Central memory CD4-positive, alpha-beta T cell (primary cell): ENCODE data around the gene P2RX1.

Experiments
- DNase-seq: peaks from one replicate; pipeline ENCODE4 v3.0.0; 2022

P2RX1 gene

DNA sequence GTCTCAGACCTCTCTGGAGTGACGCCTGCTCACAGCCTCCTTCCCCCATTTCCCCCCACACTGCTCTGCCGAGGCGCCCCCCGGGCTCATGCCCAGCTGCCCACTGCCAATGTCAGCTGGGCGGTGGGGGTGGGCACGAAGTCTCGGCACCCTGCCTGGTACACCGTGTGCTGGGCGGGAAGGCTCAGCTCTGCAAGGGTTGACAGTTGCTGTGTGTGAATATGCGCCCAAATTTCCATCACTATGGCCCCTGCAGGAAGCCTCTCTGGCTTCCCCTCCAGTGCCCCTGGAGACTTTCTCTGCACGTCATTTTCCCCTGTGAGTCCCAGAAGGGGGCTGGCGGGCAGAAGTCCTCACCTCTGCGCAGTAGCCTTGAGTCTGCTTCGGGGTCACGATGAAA is 11.8 kb downstream of the P2RX1 start:
- DNase-seq: no peak

DNA sequence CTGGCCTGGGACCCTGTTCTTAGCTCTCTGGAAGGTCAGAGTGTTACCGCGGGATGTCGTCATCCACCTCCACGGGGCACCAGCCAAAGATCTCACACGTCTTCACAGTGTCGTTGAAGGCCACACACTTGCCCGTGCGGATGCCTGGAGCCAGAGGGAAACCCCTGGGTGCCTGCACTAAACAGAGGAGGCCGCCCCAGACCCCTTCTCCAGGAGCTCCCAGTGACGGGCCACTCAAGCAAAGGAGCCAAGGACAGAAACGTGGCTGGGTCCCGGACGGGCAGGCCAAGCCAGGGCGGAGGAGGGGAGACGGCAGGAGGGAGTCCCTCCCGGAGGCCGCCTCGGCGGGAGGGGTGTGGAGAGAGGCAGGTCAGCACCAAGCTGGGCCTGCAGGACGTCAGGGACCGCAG is 12.4 kb downstream of the P2RX1 start:
- no peak for DNase-seq

DNA sequence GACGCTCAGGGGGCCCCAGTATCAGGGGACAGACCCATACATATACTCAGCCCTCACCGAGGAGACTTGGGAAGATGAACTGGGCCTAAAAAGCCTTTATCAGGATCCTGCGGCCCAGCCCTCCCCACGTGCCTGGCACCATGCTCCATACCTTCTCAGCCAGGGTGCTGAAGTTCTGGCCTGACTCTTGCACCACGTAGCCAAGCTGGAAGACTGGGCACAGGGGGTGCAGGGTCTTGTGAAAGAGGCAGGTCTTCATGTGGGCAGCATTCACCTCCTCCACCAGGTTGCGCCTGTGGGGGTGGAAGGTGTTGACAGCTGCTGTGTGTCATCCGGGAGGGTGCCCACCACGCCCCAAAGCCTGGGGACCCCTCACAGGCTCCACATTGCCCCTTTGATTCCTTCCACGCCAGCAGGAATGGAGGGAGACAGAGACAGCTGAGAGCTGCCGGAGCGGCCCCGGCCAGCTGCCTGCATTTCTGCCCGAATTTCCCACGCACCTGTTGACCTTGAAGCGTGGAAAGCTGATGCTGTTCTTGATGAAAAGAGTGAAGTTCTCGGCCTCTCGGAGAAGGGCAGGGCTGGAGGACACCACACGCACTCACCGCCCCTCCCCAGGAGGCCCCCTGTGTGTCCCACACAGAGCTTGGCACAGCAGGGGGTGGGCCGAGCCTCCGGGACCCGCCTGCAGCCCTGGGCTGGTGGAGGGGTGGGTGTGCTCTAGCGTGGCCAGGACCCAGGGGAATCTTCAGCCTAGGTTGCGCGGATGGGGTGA is 13.0 kb downstream of the P2RX1 start:
- no peak for DNase-seq

DNA sequence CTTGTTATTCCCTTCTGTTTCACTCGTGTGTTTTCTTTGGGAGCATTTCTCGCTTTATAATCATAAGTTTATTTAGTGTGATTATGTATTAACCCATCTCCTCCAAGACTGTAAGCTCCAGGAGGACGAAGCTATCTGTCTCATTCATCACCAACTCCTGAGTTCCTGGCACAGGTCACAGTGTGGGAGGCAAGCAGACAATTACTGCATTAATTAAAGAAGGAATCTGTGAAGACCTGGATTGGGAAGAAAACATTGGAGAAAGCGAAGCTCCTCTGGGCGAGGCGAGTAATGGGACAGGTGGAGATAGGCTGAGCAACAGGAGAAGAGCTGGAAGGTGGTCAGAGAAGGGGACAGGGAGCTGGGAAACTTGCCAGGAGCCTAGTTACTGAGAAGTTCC is 15.6 kb downstream of the P2RX1 start:
- no peak for DNase-seq

DNA sequence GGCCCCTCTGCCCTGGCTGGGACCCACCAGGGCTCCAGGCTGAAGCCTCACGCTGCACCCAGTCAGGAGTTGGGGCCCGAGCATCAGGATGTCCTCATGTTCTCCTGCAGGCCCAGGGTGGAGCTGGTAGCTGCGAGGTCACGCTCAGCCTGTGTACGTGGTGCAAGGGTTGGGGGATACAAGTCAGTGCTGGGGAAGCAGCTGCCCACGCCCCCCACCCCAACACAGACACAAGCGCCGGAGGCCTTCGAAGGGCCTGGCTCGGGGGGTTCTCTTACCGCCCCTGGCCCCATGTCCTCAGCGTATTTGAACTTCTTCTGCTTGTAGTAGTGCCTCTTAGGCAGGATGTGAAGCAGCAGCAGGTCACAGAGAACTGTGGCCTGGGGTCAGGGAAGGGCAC is 18.5 kb downstream of the P2RX1 start:
- DNase-seq: no peak

DNA sequence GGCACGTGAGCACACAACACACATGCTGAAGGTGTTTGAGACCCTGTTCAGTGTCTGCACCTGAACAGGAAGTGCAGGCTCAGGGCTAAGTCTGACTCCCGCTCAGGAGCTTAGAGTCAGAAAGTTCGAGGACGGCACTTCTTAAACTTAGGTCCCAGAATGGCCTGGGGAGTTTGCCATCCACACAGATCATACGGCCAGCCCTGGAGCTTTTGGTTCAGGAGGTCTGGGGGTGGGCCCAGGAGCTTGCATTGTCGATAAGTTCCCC is 19.4 kb downstream of the P2RX1 start:
- DNase-seq: no peak

DNA sequence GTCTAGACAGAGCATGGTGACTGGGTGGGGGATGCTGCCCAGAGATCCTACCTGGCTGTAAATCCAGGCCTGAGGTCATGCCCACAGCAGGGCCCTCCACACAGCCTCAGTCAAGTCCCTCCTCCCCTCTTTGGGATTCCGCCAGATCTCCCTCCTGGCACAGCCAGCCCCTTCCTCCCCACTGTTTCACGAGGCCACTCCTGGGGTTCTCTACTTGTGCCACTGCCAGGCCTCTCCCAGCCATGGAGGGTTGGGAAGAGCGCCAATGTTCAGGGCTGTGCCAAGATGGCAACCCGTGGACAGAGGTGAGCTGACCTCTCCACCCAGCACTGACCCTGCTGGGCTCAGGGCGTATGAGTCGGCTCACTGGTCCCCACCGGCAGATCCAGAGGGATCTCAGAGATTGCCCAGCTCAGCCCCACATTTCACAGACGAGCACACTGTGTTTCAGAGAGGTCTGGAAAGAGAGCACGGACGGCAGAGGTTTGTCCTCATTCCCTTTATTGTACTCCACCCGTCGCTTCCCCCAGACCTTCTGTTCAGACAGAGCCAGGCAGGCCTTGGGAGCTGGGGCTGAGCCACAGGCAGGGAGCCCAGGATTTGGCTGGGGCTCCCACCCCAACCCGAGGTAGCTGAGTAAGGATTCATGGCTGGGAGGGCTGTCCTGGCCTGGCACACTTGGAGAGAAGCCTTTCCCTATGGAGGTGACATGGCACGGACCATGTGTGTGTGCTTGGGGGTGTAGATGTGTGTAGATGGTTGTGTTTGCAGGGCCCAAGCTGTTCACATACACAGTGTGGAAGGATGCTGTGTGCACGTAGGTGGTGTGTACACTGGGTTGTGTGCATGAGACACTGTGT is 19.9 kb downstream of the P2RX1 start:
- DNase-seq: no peak

DNA sequence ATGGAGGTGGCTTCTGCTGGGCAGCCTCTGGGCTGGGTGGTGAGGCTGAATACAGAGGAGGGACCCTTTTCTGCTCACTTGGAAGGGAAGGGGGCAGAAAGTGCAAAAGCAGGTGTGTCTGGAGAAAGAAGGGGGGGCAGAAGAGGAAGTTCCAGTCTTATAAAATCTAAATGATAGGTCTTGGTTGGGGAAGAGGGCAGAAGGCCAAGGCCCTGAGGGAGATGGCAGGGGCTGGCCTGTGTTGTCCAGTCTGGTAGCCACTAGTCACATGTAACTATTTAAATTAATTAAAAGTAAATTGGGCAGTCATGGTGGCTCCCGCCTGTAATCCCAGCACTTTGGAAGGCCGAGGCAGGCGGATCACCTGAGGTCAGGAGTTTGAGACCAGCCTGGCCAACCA is 20.9 kb downstream of the P2RX1 start:
- no peak for DNase-seq

DNA sequence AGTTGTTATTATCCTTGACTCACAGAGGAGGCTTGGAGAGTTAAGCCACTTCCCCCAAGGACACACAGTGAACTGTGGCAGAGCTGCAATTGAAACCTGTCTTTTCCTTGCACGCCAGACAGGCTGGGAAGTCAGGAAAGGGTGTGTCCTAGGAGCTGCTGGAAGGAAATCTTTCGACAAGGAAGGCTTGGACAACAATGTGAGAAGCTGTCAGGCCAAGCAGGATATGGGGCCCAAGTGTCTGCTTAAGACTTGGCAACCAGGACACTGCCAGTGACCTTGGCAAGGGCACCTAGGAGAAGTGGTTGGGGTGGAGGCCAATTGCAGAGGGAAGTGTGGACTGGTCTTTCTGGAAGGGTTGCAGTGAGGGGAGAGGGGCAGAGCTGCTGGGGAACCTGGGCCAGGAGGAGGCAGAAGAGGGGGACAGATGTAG is 21.3 kb downstream of the P2RX1 start:
- DNase-seq: no peak

DNA sequence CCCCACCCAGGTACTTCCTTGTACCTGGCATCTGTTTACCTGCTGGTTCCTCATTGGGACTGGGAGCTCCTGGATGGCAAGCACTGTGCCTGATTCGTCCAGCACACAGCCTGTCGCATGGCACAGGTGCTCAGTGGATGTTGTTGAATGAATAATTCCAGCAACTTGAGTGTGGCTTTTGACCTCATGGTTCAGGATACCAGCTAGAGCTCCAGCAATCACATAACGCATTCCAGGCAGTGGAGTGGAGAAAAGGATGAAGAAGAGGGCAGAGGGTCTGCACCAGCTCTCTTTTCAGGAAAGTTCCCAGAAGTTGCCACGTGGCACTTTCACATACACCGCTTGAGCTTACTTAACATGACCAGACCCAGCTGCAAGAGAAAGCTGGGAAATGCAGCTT is 22.1 kb downstream of the P2RX1 start:
- no peak for DNase-seq

DNA sequence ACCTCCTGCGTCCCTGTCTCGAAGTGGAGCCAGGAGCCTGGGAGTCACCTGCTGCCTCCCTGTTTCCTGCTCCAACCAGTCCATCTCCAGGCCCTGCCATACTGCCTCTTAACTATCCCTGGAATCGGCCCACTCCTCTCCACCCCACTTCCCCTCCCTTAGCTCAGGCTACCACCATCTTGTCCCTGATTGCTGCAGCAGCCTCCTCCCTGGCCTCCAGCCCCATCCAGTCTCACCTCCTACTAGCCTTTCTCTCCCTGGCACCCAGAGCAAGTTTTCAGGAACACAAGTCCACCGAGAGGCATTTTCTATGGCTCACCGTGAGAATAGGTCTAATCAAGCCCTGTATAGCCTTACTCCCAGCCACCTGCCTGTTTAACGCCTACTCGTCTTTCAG is 22.5 kb downstream of the P2RX1 start:
- DNase-seq: no peak

DNA sequence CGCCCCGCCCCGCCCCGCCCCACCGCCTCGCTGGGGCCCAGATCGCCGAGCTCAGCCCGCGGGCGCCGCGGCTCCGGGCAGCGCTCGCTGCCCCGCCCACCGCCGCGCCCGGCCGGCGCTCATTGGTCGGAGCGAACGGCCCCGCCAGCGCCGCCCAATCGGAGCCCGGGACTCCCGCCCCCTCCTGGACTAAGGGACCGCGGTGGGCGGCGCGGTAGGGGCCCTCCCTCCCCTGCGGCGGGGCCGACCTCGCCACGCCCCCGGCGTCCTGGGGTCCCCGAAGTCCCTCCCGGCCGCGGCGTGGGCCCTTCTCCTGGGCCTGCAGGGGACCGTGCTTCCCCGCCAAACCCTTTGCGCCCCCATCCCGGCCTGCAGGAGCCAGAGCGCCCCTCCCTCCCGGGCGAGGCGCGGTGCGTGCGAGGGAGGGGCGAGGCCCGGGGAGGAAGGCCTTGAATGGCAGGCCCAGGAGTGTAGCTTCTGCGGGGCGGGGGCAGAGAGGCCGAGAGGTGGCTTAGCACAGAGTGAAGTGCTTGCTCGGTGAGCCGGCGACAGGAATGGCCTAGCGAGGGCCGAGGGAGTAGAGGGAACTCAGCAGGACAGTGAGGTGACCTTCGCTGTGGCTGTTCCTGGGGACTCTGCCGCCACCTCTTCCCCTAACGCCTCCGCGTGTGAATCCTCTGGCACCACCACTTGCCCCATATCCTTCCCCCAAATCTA is 23.1 kb downstream of the P2RX1 start, which contains the start of gene CAMKK1:
TSS of gene CAMKK1 (minus strand) at position 51 of the 717 bp plus-strand sequence. CDS start 7,366 bp downstream, outside the sequence.
- peak; percentile 81 for DNase-seq

DNA sequence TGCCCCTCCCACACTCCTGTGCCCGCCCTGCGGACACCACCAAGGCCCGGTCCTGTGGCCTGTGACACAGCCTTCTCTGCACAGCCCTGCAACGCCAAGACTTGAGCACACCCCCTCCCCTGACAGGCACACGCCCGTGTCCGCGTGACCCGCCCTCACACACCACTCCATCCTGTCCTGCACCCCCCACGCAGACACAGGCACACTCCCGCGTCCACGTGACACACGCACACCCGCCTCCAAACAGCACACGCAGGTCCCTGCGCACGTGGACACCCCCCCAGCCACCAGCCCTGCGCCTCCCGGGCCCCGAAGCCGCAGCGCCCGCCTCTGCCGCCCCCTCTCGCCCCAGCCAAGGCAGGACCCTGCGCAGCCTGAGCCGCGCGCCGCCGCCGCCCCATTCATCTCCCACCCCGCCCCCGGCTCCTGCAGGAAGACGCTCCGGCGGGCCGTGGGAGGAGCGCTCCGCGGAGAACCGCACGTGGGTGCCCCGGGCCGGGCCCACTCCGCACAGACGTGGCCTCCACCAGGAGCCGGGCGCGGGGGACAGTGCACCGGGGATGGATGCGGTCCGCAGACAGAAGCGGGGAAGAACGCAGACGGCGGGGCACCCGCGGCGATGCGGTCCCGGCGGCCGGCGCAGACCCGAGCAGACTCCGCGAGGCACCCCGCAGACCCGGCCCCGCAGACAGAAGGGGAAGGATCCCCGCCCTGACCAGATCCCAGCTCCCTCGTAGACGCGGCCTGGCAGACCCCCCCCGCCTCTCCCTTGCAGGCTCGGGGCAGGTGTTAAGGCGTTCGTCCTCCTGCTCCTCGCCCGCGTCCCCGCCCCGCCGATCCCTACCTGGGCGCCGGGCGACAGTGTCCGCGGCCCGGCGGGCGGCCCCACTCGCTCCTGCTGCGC is 23.9 kb downstream of the P2RX1 start:
- peak; percentile 84 for DNase-seq

DNA sequence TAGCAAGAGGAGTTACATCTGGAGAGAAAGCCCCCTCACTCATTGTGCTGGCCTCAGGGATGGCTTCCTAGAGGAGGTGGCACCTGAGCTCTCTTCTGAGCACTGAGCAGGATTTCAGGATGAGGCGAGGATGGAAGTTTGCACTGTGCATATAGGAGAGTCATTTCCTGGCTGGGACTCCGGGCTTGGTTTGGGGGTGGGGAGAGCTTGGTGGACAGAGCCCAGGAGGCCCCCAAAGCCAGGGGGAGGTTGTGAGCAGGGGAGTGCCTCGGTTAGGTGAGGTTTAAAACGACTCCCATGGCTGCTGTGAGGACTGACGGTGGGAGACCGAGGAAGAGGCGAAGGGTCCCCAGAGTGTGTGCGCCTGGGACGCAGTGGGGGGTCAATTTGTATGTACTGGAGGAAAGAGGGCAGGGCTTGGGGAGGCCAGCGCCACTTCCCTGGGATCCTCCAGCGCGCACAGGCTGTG is 24.6 kb downstream of the P2RX1 start:
- no peak for DNase-seq

DNA sequence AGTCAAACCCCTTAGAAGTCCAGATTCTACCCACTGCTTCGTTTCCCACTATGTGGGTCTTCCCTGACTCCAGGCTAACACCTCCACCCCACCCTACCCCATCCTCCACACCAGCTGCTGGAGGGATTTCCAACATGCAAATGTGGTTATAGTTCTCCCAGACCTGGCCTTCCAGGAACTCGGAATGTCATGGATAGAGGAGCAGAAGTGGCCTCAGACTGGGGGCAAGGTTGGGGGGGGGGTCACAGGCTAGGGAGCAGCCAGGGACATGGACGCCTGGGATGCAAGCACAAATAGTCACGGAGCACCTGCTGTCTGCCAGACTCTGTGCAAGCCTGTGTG is 25.4 kb downstream of the P2RX1 start:
- no peak for DNase-seq

DNA sequence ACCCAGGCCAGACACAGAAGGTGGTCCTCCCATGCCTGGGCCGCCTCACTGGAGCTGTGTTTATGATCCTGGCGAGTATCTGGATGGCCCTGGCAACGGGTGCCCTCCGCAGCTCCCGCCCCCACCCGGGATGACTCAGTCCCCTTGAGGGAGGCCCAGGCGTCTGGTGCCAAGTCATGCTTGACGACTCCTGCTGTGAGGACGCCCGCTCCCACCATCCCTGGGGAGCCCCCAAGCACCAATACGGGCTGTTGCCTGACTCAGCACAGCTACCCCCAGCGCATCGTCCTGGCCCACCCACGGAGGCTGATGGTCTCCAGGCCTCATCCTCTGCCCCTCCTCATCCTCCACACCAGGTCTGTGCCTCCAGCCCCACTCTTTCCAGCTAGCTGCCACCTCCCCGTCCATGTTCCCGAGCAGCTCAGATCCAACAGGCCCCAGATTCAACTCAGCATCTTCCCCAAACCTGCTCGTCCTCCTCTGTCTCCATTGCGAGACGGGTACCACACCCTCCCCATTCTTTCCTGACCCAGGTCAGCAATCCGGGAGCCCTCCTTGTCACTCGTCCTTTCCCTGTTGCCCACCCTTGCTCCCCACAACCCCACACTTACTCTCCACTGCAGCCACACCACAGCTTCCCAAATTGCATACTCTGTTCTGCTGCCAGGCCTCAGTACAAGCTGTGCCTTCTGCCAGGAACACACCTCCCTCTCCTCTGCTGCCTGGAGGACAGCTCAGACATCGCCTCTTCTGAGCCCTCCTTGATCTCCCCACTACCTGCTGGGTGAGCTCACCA is 26.0 kb downstream of the P2RX1 start:
- no peak for DNase-seq

DNA sequence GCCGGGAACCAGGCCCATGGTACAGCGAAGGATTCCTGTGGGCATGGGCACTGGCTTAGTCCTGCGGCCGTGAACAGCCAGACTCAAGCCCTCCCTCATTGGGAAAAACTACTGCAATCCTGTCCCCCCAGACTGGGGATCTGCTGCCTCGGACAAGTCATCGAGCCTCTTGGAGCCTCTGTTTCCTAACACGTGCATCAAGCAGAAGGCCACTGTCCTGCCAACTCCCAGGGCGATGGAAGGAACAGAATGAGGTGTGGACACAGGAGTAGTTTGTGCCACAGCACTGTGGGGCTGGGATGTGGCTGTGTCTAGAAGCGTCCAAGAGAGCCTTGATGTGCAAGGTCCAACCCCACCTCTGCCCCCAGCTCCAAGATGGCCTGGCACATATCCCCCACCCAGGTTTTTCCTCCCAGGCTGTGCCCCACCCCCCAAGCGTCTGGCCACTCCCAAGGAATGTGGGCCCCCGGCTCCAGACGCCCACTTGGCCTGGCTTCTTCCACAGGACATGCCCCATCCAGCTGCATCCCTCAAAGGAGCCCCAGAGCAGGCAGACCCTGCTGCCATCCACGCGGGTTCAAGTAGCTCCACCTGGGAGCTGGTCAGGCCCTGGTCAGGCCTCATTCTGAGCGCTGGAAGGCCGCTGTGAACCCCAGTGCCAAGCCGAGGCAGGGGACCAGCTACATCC is 26.8 kb downstream of the P2RX1 start:
- DNase-seq: no peak

DNA sequence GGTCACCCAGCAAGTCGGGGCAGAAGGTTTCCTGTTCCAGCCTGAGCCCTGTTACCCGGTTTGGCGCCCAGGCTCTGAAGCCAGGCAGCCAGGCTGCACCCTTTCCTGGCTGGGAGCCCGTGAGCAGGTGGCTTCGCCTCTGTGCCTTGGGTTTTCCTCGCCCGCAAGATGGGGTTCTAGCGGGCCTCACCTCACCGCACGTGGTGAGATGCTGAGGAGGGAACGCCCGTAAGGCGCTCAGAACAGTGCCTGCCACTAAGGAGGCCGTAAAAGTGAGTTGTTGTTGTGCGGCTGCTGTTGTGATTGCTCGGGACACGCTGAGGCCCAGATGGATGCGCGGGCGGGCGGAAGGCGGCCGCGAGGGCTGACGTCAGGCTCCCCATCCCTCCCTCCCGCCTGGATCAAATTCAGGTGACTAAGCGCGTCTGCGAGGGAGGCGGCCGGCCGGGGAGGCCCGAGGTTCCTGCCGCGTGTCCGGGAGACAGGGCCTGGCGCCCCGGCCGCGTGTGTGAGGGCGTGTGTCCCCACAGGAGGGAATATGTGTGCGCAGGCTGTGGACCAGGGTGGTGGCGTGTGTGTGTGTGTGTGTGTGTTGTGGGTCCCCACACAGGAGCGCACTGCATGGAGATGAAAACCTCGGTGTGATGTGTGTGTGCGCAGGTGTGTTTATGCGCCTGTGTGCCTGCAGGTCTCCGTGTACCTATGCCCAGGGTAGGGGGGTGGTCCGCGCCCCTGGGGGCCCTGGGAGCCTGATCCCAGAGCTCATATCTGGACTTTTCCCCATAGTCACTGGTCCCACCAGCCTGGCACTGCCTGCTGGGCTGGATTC is 27.7 kb downstream of the P2RX1 start:
- no peak for DNase-seq

DNA sequence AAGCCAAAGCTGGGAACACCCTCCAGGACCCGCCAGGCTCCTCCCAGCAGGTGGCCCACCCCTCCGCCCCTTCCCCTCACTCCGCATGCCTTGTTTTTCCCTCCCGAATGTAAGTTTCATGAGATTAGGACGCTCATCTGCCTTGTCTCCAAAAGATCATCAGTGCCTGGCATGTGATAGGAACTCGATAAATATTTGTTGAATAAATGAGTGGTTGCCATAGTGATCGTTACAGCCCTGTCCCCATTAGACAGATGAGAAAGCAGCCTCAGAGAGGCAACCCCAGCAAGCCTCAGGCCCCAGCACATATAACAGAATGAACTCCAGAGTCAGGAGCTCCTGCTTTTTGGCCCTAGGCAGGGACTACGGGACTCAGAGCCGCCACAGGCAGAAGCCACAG is 28.5 kb downstream of the P2RX1 start:
- no peak for DNase-seq

DNA sequence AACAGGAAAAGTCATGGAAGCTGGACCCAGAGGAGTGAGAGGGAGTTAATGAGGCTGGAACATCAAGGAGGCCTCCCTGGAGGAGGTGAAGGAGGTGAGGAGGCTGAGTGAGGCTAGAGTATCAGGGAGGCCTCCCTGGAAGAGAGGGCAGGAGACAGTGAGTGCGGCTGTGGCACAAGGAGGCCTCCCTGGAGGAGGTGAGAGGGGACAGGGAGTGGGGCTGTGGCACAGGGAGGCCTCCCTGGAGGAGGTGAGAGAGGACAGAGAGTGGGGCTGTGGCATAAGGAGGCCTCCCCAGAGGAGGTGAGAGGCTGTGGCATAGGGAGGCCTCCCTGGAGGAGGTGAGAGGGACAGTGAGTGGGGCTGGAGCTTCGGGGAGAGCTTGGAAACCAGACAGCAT is 28.9 kb downstream of the P2RX1 start:
- DNase-seq: no peak
